ENCODE data around the gene ZIC4.

Gene ZIC4

GRCh38 chr3:147368561-147369221 lies 37.7 kb downstream of the ZIC4 start:
- DNase-seq, result no peak

DNA sequence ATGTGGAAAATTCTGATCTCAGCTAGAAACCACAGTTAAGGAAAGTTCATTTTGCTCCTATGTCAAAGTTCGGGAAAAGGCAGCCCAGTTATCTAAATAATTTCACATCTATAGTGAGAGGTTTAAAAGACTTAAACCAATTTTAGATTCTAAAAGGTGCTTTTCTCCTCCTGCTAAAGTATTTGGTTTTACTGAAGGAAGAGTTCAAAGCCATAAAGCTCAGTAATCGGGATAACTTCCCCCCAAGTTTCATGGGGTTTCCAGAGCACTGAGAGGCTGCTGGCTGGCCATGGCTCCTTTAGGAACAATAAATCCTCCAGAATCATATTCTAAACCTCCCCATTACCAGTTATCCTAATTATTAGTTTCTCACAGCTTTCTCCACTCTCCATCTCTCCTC lies 38.2 kb downstream of the ZIC4 start:
- DNase-seq, result no peak

GRCh38 chr3:147367676-147368075 lies 38.7 kb downstream of the ZIC4 start:
- no peak for DNase-seq

DNA sequence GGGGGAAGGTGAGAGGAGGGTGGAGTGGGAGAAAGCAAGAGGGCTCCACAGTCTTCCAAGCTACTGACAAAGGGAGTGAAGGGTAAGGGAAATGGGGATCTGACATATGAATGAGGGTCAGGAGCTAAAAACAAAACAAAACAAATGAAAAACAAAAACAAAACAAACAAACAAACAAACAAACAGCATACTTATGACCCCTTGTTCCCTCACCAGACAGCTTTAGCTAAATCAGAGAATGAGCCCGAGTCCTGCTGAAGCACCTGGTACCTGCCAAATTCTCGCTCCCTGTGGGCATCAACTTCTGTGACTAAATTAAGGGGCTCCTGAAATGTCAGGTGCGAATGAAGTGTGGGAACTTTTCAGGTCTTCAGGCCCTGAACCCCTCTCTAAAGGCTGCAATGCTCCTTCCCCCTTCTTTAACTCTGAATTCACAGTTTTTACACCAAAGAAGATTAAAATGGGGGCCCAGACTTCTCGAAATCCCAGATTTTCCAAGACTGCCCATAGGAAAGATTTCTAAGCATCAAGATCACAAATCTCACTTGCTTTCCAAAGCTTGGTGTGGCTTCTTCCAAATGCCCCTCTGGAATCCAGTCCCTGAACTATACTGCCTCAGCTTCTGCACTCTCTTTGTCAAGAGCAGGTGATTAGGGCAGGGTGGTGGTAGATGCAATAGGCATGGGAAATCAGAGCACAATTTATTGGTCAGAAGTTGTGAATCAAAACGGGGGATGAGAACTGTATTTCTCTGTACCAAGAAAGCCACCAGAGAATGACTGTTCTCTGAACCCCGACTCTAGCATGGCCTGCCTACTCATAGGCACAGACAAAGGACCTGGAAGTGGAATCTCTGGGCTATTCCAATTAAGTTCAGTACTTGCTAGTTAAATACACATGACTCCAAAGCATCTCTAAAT lies 40.9 kb downstream of the ZIC4 start:
- no peak for DNase-seq

- DNase-seq, result no peak
These were observed 41.6 kb downstream of the ZIC4 start for GRCh38 chr3:147364771-147365170.

DNA sequence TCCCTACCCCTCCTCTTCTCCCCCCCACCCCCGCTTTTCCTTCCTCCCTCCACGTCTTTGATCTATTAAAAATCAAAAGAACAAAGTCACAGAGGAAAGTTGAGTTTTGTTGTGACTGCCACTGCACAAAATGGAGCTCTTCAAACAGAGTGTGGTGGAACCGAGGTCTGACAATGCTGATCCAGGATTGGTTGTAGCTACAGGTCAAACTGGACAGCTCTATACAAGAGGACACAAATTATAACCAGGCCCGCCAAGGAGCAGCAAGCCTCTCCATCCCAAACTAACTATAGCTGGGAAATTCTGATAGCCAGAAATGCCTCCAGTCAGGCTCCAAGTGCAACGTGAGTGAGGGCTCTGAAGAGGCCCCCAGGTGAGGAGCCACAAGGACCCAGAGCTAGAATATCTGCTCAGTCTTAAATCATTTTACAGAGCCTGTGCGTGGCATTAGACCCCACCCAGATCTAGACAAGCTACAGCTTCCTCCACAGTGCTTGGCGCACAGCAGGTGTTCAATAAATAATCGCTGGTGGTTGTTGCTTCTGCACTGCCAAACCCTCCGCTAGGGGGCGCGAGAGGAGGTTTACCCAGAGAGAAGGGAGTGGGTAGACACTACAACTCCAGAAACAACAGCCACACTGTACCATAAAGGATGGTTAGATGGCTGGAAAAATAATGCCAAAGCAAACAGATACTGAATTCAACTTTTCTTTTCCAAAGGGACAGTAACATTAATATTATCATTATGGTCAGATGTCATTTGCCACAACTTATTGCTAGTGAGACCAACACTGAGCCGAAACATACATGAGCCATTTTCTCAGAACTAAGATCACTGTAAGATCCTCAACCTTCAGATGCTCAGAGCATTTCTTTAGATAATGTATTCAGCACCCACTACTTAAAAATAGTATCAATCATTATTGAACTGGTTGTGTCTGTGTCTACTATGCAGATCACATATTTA lies 44.6 kb downstream of the ZIC4 start:
- no peak for DNase-seq

- DNase-seq, result no peak
These were observed 45.5 kb downstream of the ZIC4 start for GRCh38 chr3:147360646-147361453.

DNA sequence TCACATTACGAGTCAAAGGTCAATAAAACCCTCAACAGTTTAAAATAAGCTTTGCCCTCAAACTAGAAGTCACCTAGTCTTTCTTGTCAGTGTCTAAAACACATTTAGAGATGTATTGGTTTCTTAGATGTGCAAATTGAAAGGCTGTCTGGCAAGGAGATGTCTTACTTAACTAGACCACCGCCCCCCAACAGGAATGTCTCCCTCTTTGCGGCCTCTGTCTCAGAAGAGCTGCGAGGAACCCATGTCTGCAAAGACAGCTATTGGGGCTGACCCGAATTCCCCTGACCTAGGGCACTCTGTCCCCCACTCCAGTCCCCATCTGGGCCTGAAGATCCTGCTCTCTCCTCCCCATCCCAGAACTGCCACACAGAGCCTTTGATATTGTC lies 46.3 kb downstream of the ZIC4 start:
- DNase-seq, result no peak

GRCh38 chr3:147359177-147360050 lies 46.9 kb downstream of the ZIC4 start:
- no peak for DNase-seq

DNA sequence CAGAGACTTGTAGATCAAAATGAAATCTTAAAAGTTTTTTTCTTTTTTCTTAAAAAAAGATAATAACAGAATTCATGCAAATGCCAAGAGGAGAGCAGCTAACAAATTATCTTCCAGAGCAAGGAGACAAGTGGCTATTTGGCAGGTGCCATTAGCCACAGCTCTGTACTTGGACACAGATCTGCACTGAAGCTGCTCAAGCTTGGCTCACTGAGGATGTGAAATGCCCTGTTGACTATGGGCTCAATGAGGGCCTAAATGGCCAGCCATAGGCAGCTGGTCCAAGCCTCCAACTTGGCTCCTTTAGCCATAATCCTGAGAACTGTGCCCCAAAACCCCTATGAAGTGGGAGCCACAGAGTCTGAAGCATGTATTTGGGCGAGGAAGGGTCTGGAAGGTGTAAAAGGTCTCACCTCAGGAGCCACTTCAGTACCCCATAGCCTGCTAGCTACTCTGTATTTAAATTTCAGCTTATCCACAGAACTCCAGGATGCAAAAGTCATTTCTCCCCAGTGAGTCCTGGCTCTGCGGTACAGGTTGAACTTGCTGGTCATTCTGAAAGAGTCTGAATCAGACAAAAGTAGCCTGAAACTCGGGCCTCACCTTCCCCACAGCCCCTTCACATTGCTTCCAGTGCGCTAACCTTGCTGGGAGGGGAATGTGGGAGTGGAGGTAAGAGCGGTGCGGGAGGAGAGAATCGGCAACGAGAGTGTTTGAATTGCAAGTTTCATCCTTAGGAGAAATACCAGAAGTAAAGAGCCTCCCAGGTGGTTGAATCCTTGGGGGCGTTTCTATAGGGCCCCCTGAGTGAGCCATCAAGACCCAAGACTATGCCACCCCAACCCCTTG lies 48.0 kb downstream of the ZIC4 start:
- DNase-seq, result no peak

DNA sequence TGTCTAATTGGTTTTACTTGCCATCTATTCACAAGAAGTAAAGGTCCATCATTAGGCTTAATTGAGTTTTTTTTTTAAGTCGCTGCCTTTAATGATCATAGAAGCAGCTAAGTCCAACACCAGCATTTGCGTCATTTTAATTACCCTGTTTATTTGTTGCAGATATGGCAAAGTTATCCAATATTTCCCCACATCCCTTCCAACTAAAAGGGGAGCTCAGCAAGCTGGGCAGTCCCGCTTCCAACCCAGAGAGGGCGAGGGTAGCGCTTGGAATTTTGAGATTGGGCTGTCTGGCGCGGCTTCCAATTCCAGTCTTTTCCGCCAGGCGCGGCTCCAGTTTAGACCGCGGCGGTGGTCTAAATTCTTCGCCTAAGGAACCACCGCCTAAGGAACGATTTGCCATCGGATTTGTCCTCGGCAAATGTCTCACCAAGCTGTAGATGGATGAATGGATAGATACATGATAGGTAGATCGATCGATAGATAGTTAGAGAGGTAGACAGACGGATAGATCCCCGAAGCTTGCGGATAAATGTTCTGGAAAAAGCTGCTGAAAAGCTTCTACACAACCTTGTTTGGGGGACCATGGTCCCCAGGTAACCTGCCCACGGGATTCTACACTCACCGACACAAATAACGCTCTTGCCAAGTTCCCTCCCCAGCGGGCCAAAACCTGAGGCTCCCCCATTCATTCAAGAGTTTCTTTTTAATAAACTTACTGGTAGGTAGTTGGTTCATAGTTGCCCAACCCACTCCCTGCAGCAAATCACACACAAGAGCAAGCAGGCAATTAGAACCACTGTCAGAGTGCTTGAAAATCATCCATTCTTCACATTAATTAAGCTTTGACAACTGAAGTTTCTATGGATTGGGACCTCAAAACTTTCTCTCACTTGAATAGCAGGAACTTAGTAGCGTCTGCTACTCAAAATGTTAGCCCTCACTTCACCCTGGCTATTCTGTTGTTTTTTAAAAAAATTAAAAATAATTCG lies 49.1 kb downstream of the ZIC4 start:
- DNase-seq, result no peak

GRCh38 chr3:147356145-147356908 lies 50.0 kb downstream of the ZIC4 start:
- no peak for DNase-seq

- no peak for DNase-seq
These were observed 50.6 kb downstream of the ZIC4 start for GRCh38 chr3:147355753-147356090.

DNA sequence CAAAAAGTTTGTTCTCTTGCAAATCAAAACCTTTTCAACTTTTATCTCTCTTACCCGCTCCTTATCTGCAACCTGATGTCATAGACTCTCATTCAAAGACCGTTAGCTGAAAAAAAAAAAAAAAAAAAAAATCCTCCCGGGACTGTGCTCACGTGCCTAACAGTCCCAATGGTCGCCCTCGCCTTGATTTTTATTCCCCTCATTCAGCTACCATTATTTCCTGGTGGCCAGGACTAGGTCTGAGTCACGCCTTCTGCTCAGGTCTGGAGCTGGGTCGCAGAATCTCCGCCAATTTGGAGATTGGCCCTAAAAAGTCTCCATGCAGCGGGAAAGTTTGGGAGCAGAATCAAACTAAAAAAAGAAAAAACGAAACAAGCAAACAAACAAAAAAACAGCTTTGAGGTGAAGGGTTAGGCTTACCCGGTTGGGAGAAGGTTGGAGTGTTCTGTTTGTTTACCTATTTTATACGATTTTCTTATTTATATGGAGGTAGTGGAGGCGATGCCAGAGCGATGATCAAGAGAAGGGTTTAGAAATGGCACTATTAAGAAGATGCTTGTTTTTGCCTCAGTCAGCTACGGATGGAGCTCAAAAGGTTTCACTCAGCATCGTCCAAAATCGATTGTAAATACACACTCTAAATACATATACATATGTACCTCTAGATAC lies 51.1 kb downstream of the ZIC4 start:
- no peak for DNase-seq

DNA sequence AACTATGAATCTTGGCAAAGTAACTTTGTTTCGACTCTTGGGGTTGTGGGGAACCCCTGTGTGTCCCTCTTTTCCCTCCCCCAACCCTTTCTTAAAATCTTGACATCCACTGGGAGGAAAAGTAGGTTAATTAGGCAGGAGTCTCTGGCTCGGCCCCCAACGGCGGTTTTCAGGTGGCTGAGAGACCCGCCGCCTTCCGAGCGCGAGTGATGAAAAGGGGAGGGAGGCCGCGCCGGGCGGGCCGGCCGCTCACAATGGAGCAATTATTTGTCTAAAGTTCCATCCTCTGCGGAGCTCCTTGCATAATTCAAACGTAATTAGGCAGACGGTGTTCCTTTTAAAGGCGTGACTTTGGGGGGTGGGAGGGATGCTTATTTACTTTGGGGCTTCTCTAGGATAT lies 51.7 kb downstream of the ZIC4 start:
- no peak for DNase-seq

- DNase-seq, result no peak
These were observed 55.0 kb downstream of the ZIC4 start for GRCh38 chr3:147351301-147351700.

DNA sequence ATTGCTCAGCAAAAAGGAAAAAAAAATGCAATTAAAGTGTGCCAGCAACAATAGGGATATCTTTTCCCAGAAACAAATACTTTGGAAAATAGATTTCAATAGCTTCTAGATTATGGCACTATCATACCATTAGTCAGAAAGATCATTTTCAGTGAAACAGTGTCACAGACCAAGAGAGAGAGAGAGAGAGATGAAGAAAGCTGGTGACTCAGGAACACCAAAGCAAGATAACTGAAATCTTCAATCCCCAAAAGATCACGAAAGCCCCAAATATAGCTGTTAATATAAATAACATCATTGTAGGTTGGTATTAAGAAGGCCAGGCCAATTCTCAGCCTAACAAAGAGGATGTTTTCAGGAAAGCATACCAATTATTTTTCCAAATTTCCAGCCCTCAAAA lies 57.4 kb downstream of the ZIC4 start:
- DNase-seq, result no peak

DNA sequence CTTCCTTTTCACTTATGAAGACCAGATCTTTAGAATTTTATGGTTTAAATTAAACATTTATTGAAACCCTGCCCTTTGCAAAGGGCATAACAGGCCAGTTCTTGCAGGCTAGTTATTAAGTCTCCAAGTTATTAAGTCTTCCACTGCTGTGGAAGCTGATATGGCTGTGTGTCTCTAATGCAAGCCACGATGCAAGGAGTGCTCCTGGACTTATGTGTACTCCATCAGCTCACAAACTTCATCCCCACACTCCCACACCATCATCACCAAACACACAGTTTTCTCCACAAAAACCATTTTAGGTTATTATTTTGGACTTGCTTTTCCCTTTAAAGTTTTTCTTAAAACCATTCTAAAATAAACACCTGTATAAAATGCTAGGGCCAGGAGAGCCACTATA lies 62.4 kb downstream of the ZIC4 start:
- DNase-seq, result no peak

Measured in KG1 (cell line).